ENCODE results near the gene ESX1.
"Not testable (repeated sequence)": the region's sequence is repeated elsewhere in the genome, so short reads cannot be mapped to it uniquely, and the experiment has no call there.

ESX1 gene

DNA sequence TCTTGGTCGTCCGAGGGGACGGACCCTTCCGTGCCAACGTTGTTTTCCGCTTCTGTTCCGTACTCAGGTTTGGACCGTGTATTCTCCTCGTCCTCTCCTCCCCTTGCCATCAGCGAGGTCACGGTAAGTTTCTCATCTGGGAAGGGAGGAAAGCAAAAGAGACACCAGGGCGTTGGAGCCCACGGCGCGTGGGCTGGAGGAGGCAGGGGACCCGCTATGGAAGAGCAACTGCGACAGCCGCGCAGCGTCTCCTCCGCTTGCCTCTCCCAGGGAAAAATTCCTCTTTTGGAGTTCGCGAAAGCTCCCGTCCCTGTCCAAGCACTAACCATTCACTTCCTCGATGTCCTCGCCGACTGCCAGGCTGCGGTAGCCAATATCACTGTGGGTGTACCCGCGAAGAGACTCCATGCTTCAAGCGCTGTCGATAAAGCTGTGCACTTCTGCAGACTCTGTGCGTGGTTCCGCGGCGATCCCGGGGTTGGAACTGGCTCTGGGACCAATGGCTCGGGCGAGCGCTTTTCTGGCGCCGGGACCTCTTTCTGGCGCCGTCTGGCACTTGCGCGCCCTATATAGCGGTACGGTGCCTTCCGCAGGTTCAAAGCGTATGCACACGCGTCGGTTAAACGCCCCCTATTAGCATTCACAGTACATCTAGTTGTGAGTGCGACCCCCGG, at the start of gene ESX1:
TSS of gene ESX1 (minus strand) at position 492 of the 674 bp plus-strand sequence. CDS start at position 408, 84 bp downstream.
- no peak for DNase-seq

DNA sequence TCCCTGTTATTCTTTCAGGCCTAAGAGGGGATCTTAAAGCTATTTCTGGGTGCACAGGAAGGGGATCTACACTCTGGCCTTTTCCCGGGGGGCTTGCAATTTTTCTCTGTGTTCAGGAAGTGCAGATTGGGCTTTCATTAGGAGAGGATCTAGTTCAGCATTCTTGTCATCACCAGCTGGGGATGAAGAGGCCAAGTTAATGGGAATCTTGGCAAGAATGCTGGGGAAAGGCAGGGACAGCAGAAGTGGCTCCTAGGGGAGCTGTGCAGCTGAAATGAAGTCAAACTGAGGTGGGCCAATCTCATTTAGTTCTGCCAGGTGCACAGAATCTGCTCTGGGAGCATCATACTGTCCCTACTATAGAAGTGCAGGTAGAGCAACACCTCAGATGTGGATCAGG, 40.9 kb upstream of the ESX1 start:
- DNase-seq: no peak

DNA sequence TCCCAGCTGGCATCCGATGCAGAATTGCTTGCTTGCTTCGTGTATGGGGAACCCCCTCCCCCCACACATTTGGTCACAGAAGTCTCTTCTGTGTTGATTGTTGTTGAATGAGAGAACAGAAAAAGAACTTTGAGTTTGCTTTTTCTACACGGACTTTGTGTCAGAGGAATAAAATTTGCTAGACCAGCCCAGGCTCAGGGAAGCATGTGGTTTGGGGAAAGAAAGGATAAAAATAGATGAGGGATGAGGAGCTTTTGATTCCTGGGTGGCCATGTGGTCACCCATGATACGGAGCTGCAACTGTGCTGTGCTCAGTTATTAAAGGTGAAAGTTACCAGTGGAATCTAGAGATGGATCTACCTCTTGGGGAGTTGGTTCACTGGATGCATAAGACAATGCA, 34.2 kb upstream of the ESX1 start:
- DNase-seq: no peak

DNA sequence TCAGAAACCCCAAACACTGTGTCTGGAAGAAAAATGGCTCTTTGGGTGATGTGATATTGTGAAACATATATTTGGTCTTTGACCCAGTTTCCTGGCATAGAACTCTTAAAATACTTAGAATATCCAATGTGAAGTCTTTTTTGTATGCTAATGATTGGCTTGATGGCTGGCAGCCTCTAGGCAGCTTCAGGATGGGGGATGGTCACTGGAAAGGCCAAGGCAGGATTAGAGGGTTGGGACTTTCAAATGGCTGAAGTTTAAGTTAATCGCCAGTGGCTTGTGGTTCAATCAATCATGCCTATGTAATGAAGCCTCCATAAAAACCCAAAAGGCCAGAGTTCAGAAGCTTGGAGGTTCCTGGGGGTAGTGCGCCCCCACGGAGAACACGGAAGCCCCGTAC, 33.5 kb upstream of the ESX1 start:
- DNase-seq: no peak

DNA sequence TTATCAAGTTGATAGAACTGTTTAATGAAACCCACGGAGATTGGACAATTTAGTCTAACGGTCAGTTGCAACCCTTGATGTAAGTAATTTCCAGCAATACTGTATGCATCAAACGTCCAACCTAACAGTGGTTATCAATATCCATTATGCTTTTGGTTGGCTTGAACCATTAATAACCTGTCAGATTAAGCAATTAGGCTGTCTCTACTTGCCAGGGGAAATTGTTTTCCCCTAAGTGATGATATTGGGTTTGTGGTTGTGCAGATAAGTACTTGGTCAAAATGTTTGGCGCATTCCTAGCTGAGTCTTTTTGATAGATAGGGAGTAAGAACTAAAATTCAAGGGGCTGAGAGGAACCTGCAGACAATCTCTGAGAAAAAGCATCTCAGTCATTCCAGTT, 30.5 kb upstream of the ESX1 start:
- no peak for DNase-seq

DNA sequence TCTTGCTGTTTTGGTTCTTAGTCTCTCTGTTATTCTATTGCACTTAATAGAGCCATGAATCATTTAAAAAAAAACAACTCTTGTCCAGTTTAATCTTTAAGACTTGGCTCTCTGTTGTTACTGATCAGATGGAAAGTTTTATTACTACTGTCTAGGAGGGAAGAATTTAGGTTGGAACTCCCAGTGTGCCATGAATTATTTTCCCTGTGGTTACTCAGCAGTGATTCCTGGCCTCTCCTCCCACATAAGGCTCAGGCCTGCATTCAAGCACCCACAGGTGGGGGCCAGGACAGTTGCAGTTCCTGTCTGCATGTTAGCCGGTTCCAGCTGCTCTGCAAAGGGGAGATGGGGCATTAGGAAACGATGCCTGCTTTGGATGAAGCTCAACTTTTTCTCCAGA, 29.8 kb upstream of the ESX1 start:
- DNase-seq: no peak

DNA sequence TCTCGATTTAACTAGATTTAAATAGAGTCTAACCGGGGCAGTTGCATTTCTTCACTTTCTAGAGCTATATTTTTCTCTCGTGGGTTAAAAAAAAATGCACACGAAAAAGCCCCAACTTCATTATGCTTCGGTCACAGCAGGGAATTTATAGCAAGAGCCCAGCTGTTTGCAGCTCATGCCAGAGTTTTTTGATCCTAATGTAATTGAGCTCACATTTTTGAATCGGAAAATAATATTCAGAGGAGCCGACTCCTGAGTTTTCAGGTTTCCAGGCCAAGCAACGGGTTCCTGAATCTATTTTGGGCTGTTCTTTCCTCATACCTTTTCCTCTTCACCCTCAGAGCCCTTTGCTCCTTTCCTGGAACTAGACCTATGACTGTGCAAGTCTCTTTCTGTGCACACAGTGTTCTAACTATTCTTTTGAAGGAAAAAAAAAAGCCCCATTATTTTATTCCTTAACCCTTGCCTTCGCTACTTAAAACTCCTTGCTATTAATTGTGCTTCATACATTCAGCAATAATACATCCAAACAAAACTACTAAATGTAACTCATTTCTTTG, 27.5 kb upstream of the ESX1 start:
- DNase-seq: no peak

DNA sequence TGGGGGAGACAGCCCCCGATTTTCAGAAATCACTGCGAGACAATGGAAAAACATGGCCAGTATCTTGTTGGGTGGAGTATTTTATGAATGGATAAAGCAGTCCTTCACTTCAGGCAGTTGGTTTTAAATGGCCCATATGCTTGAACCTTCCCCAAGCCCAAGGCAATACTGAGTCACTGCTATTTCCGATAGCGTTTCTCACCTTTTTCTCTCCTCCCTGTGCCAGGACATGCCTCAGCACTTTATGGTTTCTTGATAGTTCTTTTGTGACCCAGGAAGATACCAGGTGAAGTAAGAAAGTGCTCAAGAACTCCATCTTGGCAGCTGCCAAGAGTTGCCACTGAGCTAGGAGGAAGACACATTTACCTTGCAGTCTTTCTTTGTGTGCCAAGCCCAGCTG, 26.8 kb upstream of the ESX1 start:
- DNase-seq: no peak

DNA sequence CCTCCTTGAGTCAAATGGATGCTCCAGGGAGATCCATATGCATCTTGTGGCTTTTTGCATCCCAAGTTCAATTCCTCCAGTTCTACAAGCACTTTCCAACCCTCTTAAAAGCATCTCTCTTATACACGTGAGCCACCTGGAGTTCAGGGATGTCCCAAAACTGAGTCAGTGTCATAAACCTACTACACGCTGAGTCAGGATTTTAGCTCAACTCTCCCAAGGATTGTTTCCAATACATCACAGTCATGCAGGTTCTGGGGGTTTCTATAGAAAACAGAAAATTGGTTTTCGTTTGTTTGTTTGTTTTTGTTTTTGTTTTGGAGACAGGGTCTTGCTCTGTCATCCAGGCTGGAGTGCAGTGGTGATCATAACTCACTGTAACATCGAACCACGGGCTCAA, 25.9 kb upstream of the ESX1 start:
- no peak for DNase-seq

DNA sequence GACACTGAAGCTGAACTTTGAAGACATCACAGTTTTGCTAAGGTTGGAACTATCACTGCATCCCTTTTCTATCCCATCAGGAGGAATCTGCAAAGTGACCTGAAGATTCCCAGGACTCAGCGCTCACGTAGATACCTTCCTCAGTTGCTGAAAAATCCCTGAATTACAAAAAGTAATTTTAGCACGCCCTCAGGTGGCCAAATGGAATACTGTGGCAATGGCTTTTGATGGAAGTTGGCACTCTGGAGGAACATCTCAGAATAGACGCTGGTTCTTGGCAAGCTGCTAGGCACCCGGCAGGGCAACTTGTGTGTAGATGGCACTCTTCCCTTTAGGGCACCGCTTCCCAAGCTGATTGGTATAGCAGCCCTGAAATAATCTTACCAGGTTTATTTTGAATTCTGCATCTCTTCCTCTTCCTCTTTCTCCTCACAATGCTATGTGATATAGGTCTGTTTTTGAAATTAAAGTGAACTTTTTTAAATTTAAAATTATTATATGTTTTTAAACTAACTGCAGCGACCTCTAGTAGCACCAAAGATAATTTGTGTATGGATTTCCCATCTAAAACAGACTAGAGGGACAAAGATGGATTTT, 16.3 kb upstream of the ESX1 start:
- DNase-seq: peak; percentile 47

DNA sequence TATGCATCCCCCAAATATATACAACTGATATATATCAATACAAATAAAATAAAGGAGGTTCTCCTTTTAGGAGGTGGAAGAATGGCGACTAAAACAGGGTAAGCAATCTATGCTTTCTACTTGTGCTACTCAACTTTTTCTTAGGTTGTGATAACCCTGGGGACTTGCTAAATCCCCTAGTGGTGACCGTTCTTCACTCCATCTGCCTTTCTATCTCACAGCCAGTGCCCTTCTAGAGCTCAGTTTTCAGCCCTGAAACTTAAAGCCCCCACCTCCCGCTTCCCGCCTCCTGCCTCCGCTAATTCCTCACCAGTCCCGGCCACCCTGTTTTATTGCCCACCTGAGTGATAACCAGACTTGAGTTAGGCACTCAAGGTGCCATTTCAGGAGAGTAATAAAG, 15.5 kb upstream of the ESX1 start:
- DNase-seq: no peak

DNA sequence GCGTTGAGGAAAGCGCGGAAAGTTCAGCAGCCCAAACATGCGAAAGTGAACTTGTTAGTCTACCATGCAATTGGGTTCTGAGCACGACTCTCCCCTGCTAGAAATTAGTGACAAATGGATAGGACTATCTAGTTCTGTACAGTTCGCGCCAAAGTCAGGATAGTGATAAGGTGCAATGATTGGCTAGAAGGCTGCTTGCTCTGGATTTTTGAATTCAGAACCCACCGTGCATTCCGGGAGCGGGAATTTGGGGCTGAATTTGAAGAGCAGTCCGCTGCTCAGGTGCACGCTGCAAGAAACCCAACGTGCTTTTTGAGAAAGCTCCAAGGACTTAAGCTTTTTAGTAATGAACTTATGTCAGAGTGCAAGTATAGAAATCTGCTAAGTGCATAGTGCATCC, 732 bp upstream of the ESX1 start:
- DNase-seq: no peak

DNA sequence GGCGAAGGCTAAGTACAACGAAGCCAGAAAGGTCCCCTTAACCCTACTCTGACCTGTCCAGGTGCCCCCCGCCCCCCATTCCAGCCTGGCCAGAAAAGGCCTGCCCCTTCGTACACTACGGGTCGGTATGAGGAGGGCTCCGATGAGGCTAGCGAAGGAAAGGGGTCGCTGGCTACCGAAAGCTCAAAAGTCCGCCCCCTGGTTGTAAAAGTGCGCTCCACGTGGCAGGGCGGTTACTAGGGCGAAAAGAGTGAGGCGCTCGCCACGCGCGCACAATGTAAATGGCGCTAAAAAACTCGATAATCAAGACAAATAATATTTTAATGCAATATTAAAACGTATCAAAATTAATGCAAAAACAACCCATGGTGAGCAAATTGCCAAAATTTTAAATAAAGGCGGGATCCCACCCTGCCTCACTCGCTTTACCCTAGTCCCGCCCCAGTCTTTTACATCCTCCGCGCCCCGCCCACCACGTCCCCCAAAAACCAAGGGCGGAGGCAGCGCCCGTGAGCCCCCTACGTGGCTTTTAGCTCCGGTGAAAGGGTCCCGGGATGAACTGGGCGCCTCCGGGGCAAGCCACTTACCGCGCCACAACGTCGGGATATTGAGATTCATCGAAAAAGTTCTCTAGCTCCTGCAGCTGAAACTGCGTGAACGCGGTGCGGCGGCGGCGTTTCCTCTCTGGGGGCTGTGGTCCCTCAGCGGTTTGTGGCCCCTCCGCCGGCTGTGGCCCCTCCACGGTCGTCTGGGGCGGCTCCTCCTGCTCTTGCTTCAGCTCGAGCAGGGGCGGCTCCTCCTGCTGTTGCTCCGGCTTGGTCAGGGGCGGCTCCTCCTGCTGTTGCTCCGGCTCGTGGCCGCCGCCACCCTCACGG, 929 bp downstream of the ESX1 start:
- no peak for DNase-seq

DNA sequence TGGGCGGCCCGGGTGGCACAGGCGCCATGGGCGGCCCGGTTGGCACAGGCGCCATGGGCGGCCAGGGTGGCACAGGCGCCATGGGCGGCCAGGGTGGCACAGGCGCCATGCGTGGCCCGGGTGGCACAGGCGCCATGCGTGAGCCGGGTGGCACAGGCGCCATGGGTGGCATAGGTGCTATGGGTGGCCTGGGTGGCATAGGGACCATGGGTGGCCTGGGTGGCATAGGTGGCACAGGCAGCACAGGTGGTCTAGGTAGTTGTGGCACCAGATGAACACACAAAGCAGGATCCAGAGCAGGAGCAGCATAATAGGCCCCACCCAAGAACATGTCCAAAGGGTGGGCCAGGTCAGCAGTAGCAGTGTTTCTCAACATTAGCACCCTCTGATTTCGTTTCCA, 4.3 kb downstream of the ESX1 start:
- no peak for DNase-seq

DNA sequence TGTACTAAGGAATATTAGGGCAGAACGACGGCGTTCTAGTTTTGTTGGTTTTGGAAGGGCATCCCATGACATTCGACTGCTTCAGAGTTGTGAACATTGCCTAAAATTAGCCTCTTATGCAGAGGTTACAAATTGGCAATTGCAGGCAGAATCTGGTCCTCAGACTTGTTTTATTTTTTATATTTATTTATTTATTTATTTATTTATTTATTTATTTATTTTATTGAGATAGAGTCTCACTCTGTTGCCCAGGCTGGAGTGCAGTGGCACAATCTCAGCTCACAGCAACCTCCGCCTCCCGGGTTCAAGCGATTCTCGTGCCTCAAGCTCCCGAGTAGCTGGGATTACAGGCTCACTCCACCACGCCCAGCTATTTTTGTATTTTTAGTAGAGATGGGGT, 24.7 kb downstream of the ESX1 start:
- not testable (repeated sequence) for DNase-seq

DNA sequence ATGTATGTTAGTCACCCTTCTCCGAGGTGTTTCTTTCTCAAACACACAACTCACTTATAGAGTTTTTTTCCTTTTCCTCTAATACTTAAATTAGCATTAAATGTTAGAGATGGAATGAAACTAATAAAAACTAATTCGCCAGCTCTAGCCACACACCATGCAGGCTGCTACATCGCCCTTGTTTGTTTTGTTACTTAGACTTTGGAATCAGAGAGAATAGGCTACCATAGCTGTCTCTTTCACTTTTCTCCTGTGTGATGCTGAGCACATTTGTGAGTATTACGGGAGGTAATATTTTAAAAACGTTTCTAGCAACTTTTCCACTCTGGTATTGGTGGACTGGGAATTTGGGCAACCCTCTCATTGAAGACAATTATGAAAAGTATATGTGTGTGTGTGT, 43.5 kb downstream of the ESX1 start:
- no peak for DNase-seq

DNA sequence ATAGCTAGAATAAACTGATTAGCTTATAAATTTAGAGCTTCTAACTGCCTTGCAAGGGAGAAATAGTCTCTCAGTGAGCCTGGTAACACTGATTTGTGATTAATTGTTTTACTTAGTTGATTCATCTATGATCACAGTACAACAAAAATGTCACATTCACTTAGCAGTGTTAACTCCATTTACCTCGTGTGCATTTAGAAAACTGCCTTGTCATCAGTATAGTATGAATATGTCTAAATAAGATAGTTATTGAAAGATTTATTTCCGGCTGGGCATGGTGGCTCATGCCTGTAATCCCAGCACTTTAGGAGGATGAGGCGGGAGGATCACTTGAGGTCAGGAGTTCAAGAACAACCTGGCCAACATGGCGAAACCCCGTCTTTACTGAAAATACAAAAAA, 49.2 kb downstream of the ESX1 start:
- DNase-seq: no peak

All from hematopoietic multipotent progenitor cell treated with erythropoietin and hydrocortisone succinate and interleukin-3 and kit ligand, for 8 days (in vitro differentiated cells).